HG03342 (cell line): ENCODE results near the gene PTBP1.

Experiments used
- ATAC-seq: cut with Tn5 transposase; IDR thresholded peaks from one replicate; pipeline ENCODE4 v1.9.1; 2021; ENCODE audit warnings: mild to moderate bottlenecking, moderate library complexity; ENCODE audit not compliant: unreplicated experiment

Gene PTBP1

DNA sequence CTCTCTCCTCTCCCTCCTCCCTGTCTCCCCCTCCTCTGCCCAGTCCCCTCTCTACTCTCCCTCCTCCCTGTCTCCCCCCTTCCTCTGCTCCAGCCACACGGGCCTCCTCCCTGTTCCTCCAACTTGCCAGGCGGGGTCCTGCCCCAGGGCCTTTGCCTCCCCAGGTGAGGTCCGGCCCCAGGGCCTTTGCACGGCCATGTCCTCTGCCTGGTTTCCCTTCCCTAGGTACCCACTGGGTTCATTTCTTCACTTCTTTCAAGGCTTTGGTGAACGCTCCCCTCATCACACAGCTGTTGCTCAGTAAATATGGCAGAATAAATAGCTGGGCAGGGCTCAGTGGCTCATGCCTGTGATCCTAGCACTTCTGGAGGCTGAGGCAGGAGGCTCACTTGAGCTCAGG, 25.2 kb upstream of the PTBP1 start:
- ATAC-seq, result no peak

DNA sequence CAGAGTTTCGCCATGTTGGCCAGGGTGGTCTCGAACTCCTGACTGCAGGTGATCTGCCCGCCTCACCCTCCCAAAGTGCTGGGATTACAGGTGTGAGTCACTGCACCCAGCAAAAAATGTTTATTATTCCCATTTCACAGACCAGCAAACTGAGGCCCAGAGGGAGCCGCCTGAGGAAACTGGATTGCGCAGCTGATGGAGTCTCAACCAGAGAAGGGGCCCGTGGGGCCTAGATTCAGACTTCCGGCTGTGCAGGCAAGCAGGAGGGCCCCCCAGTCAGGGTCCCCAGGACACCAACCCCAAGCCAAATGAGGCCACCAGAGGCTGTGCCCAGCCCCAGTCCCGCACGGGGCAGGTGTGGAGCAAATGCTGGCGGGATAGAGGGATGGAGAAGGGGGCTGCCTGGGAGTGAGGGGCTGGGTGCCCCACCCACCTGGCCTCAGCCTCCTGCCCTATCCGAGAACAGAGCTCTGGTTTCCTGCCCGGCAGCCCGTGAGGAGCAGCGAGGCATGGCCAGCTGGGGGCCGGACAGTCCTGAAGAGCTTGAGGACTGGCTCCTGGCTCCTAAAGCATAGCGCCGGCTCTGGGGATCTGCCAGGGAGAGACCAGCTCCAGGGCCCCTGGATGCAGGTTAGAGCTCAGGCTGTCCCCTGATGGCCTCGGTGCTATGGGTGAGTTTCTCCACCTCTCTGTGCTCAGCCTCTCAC, 24.4 kb upstream of the PTBP1 start:
- no peak for ATAC-seq

DNA sequence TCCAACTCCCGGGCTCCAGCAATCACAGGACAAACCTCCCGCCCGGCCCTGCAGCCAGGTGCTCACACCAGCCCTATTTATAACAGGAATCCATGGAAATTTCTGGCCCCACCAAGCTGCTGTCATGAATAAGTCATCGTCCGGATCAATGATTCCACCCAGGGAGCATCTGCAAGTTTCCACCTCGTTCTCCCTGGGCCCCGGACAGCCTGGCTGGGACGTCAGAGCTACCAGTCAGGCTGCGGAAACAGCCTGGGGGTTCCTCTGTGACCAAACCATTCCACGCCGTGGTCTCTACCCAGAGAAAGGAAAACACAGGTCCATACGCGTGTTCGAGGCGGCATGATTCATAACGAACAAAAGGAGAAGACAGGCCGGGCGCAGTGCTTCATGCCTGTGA, 20.7 kb upstream of the PTBP1 start:
- no peak for ATAC-seq

DNA sequence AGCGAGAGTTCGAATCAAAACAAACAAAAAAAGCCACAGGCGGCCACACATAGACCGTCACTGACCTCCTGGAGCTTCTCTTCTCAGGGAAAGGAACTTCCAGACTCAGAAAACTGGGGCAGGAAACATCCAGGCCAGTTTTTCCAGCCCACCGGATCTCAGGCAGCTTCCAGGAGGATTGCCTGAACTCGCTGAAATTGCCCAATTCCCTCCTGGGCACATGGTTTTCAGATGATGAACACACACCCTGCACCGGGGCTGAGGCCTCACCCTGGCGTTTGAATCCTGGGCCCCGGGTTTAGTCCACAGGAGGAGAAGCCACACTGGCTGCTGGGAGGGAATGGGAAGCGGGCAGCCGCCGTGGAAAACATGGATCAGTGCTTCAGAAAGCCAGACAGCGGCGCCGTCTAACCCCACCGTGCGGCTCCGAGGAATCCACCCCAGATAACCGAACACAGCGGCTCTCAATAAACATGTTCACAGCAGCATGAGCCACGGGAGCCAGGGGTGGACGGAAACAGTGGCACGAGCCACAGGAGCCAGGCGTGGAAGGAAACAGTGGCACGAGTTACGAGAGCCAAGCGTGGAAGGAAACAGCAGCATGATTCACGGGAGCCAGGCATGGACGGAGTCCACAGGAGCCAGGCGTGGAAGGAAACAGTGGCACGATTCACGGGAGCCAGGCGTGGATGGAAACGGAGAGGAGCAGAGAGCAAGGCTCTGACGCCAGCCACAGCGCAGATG, 18.2 kb upstream of the PTBP1 start:
- ATAC-seq, result no peak

DNA sequence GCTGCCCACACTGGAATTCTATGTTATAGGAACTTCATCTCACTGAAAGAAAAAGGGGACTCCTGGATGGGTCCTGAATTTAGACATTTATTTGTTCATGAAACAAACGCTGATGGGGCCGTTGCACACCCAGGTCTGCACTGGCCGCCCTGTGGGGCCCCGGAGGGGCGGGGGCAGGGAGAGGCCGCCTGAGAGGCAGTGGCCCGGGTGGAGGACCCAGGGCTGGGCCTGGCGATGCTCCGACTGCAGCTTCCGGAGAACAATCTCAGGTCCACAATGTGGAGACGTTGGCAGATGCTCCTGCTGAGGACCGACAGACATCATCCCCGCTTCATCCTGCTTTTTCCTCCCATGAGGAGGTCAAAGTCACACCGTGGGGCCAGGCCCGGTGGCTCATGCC, 16.3 kb upstream of the PTBP1 start:
- no peak for ATAC-seq

DNA sequence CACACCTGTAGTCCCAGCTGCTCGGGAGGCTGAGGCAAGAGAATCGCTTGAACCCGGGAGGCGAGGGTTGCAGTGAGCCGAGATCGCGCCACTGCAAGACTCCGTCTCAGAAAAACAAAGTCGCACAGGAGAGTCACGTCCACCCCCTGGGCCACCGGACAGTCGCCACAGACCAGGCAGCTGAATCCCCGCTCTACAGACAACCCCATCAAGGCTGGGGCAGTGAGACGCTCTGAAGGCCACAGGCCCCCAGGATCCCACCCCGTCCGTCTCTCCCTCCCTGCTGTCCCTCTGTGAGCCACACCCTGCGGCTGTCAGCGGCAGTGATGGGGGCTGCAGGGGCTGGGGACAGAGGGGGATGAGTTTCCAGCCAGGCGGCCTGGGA, 15.5 kb upstream of the PTBP1 start:
- ATAC-seq, result no peak

DNA sequence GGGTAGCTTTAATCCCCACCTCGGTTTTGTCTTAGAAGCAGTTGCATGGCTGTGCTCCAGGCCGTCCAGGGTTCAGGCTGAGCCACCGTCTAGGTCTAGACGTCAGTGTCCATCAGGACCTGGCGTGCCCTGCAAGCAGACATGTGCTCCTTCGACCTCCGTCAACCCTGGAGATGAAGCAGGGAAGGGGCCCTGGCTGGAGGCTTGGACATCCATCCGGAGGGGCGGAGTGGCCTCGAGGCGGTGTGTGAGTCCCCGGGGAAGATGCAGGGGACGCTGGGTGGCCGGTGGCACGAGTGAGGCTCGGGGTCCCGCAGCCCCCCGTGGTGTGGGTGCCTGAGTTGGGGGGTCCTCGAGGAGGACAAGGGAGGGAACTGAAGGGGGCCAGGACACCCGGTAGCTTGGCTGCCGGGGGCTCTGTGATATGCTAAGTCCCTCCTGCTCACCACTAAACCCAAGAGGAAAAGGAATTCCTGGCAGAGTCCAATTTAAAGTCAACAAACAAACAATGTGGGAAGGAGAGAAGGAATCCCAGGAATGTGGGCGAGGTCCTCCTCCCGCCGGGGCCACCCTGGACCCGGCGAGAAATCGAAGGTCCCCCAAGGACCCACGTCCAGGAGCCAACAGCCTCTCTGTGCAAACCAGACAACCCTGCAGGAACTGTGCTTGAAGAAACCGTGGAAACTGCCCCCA, 14.9 kb upstream of the PTBP1 start:
- no peak for ATAC-seq

DNA sequence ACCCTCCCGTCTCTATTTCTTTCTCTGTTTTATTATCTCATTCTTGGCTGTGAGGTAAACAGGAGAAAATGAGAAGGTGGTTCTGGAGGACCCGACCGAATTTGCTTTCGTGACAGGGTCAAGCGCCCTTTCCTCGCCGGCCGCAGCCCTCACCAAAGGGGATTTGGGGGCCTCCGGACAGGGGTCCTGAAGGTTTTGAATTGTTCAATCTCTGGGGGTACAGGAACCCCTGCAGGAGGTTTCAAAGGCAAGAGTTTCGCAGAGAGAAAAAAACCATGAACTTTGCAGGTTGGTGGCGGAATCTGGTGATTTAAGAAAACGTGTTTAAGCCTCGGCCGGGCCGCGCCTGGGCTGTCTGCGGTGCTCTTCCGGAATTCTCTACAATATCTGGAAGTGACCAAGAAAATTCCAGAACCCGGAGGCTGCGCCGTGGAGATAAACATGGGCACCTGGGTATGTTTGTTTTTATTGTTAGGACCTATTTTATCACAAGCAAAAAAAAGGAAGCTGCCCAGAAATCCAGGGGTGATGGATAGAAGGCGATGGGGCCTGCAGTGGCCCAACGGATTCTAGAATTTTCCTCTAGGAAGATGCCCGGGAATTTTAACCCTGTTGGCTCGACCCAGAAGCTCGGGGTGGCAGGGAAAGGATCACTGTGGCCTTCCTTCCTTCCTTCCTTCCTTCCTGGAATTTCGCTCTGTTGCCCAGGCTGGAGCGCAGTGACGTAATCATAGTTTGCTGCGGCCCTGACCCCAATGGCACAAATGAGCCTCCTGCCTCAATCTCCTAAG, 14.2 kb upstream of the PTBP1 start:
- ATAC-seq, result no peak

DNA sequence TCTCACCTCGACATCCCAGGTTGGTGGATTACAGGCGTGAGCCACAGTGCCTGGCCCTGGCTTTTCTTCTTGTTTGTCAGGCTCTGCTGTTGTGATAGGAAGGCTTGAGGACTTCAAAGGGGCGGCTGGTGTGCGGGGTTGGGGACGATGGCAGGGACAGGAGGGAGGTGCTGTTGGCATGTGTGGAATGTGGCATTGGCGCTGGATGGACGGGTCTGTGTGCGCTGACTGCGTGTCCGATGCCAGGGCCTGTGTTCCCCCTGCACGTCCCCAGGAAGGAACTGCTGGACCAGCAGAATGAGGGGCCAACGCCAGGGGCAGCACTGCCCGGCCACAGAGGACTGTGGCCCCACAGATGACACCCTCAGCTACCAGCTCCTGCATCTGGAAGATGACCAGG, 12.7 kb upstream of the PTBP1 start:
- ATAC-seq, result no peak

DNA sequence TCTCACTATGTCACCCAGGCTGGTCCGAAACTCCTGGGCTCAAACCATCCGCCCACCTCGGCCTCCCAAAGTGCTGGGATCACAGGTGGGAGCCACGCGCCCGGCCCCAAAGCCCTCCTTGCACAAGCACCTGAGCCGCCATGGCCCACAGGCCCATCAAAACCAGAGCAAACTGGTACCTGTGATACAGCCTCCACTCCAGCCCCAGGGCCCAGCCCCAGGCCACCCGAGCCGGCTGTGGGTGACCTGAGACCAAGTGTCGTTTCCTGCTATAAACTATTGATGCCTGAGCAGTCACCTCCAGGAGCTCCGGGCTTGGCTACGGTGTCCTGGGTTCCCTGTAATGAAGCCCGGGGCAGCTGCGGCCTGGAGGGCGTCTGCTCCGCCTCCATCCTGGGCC, 9.7 kb upstream of the PTBP1 start:
- ATAC-seq, result no peak

DNA sequence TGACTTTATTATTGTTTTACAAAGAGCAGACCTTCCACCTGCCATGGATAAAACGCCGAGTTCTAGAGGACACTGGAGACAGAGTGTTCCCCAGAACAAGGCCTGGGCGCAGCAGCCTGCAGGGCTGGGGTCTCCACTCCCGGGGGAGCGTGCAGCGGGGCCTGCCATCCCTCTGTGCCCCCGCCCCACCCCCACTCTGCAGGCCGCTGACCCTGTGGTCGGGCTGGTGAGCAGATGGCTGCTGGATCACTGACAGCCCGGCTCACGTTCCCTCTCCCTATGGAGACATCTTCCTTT, 8.6 kb upstream of the PTBP1 start:
- no peak for ATAC-seq

DNA sequence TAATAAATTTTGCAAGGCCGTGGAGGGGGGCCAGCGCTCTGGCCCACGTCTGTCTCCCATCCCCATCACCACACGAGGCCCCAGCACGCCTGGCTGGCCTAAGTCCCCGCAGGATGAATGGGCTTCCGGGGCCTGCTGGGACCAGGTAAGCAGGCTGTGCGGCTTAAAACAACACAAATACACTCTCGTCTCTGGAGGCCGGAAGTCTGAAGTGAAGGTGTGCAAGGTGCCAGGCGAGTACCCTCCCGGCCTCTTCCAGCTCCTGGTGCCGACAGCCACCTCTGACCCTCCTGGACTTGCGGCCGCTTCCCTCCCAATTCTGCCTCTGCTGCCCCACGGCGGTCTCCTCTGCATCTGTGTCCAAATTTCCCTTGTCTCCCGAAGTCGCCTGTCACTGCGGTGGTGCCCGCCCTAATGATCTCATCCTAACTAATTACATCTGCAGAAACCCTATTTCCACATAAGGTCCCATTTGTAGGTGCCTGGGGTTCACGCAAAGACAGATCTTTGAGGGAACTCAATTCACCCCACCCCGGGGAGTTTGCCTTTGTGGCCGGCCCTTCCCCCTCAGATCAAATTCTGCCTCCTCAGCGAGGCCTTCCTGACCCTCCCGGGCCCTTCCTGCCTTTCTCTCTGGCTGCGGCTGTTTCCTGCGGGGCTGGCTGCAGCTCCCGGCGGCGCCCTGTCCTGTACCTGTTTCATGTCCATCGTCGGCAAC, 8.1 kb upstream of the PTBP1 start:
- ATAC-seq, result no peak

DNA sequence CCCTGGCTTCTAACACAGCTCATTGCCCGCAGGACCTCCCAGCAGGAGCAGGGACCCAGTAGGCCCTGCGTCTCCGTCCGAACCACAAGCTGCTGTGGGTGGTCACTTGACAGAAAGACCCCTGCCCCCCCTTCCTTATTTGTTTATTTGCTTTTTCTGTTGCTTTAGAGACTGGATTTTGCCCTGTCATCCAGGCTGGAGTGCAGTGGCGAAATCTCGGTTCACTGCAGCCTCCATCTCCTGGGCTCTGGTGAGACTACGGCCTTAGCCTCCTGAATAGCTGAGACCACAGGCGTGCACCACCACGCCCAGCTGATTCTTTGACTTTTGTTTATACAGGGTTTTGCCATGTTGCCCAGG, 7.6 kb upstream of the PTBP1 start:
- ATAC-seq, result no peak

DNA sequence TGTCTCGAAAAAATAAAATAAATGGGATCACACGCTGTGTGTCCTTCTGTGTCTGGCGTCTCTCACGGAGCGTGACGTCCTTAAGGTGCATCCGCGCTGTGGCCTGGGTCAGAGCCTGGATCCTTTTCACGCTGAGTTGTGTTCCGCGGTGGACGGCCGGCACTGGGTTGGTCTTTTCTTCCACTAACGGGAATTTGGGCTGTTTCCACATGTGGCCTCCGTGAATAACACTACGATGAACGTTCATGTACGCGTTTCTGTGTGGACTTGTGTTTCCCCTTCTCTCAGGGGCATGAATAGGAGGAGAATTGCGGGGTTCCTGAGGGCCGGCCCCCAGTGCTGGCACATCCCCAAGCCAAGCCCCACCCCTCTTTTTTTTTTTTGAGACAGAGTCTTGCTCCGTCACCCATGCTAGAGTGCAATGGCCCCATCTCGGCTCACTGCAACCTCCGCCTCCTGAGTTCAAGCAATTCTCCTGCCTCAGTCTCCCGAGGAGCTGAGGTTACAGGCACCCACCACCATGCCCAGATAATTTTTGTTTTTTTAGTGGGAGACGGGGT, 6.2 kb upstream of the PTBP1 start:
- ATAC-seq, result no peak

DNA sequence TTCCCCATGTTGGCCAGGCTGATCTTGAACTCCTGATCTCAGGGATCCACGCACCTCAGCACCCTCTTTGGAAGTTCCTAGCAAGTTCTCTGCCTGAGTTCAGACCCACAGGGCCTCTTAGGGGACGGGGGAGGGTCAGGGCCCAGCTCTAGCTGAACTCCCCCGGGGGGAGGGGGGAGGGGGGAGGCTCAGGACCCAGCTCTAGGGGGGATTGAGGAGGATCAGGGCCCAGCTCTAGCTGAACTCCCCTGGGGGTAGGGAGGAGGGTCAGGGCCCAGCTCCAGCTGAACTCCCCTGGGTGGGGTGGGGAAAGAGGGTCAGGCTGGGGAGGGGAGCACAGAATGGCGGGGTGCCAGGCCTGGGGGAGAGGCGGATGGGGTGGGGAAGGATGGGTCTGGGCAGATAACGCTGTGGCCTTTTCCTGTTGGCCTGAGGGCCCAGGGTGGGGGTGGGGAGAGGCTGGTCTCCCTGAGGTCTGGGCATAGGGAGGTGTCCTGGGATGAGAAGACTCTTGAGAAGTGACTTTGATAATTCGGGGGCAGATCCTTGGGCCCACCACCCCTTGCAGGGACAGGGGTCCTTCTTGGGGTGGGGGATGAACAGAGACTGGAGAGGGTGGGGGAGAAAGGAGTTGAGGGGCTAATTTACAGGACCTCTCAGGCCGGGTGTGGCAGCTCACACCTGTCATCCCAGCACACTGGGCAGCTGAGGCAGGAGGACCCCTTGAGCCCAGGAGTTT, 5.5 kb upstream of the PTBP1 start:
- no peak for ATAC-seq

DNA sequence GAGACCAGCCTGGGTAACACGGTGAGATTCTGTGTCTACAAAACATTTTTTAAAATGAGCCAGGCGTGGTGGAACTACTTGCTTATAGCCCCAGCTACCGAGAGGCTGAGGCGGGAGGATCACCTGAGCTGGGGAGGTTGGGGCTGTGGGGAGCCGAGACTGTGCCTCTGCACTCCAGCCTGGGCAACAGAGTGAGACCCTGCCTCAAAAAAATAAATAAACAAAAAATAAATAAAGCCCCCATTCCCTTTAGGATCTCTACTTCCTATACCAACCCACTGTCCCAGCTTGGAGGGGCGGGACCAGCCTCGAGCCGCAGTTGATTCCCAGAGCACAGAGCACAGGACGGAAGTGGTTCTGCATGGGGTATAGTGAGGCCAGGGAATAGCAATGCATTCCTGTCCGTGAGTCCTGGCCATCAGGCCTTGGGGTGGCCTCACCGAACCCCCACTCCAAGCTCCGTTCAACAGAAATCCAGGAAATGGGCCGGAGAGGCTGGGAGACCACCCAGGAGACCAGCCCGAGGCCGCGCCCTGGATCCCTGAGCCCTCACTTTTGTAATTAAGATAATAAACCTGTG, 4.9 kb upstream of the PTBP1 start:
- no peak for ATAC-seq

DNA sequence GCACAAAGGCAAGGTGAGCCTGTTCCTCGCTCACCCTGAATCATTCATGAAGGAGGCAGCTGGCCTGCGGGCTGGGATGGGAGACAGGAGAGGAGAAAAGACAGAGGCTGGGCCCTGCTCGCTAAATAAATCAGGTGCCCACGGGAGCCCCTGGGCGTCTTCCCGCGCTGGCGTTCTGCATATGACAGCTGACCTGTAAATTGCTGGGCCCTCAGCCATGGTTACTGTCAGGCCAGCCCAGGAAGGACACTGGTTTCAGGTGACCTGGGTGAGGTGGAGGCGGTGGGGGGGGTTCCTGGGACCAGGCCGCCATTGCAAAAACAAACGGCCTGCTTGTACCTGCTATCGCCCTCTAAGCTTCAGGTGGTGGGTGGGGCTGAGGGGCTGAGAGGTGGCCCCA, 3.4 kb upstream of the PTBP1 start:
- no peak for ATAC-seq

DNA sequence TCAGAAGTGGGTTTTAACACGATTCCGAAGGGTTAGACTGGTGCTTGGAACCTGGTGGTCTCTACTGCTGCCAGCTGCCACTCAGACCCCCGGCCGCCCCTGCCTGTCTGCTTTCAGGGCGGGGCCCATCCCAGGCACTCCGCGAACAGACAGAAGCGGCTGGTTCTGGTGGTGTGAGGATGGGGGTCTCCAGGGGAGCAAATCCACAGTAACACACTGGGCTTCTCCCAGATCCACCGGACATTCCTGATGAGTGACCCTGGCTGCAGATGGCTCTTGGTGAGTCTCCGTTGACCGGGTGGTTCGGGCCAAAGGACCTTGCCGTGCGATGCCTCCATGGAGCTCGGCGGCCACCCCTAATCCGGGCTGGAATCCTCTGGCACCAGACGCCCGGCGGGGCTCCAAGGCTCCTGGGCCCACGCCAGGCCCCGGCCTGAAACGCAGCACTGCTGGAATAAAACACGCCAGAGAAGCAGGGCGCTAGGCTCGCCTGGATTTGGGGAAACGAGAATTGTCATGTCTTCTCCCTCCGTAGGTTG, 2.1 kb upstream of the PTBP1 start:
- no peak for ATAC-seq
